SK-N-SH (cell line): ENCODE measurements around the gene NOD1.

Source experiments
- CTCF ChIP-seq: fragments of 200-600 bp; sonication (generic); IDR thresholded peaks from 2 replicates; pipeline ENCODE4 v1.6.1; 2017; ENCODE audit warnings: antibody characterized with exemption, mild to moderate bottlenecking, moderate library complexity
- YY1 ChIP-seq: IDR thresholded peaks from 2 replicates; pipeline ENCODE4 v1.4.0; 2012; ENCODE audit warnings: low read depth, mild to moderate bottlenecking
- TF ChIP-seq, protein P1 (sequence below): IDR thresholded peaks from 2 replicates; pipeline ENCODE4 v1.4.0; 2012; ENCODE audit warnings: low read depth, borderline replicate concordance

GRCh38 chr7:30466266-30466665, 12.3 kb downstream of the NOD1 start:
- TF ChIP-seq, protein P1, sequence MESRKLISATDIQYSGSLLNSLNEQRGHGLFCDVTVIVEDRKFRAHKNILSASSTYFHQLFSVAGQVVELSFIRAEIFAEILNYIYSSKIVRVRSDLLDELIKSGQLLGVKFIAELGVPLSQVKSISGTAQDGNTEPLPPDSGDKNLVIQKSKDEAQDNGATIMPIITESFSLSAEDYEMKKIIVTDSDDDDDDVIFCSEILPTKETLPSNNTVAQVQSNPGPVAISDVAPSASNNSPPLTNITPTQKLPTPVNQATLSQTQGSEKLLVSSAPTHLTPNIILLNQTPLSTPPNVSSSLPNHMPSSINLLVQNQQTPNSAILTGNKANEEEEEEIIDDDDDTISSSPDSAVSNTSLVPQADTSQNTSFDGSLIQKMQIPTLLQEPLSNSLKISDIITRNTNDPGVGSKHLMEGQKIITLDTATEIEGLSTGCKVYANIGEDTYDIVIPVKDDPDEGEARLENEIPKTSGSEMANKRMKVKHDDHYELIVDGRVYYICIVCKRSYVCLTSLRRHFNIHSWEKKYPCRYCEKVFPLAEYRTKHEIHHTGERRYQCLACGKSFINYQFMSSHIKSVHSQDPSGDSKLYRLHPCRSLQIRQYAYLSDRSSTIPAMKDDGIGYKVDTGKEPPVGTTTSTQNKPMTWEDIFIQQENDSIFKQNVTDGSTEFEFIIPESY = no peak
- TF ChIP-seq YY1 (no peak), CTCF (no peak)
